Stimulated activated CD8-positive, alpha-beta memory T cell treated with anti-CD3 and anti-CD28 coated beads, Interleukin-12 subunit alpha, Interleukin-12 subunit beta, amount 100 ng/mL, for 4 hours (primary cell): ENCODE results near the gene LETM1.

Experiments
- DNase-seq: peaks from one replicate; pipeline ENCODE4 v3.0.0-alpha.2; 2020; ENCODE audit warnings: low read depth

The LETM1 gene

DNA sequence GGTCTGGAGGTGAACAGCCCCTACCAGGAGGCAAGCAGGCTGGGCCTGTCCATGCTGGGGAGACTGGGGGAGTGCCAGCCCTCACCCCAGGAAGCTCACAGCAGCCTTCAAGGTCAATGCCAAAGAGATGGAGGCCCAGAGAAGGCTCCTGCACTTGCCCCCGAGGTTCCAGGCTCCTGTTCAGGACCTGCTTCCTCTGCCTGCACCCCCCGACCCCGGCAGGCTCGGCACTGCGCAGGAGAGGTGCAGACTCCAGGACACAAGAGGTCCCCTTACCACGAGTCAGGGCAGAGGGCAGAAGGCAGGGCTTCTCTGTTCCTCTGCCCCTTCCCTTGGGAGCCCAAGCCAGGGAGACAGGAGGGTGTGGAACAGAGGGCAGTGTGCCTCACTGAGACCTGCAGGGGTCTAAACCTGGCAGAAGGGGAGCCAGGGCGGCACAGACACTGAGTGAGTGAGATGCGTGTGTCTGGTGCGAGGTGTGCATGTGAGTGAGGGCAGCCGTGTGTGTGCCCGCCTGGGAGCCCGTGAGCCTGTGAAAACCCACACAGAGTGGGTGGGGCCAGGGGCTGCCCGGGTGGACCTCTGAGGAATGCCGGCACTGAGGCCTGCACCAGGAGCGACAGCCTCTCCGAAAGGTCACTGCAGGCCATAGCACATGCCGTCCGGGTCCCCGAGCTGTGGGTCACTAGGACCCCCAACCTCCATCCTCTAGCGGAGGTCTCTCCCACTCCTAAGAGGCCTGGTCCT is 93.5 kb downstream of the LETM1 start:
- no peak for DNase-seq
